HG02571 (cell line): ENCODE results near the gene DSCAML1.
"Not testable (repeated sequence)": the region's sequence is repeated elsewhere in the genome, so short reads cannot be mapped to it uniquely, and the experiment has no call there.

Experiments used
- ATAC-seq: cut with Tn5 transposase; IDR thresholded peaks from one replicate; pipeline ENCODE4 v1.9.1; 2021; ENCODE audit warnings: mild to moderate bottlenecking, moderate library complexity; ENCODE audit not compliant: unreplicated experiment

The DSCAML1 gene

GRCh38 chr11:117459123-117459978 is 337.7 kb downstream of the DSCAML1 start:
- ATAC-seq: no peak

- ATAC-seq: no peak
Observed at GRCh38 chr11:117458275-117459122, 338.5 kb downstream of the DSCAML1 start.

DNA sequence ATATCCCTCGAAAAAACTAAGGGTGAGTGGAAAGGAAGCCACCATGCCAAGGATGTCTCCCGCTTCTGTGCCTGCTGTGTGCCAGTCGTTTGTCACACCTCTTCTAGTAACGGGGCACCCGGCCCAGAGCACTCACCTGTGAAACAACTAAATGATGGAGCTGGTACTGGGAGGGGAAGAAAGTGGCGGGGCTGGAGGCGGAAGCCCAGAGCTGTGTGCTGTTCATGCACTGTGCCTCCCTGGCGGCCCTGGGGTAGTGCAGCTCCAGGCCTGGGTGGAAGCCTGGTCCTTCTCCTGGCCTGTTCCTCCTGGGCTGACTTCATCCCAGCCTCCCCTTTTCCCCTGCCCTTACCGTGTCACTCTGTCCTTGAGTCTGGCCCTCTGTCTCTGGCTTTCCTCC is 339.2 kb downstream of the DSCAML1 start:
- no peak for ATAC-seq

DNA sequence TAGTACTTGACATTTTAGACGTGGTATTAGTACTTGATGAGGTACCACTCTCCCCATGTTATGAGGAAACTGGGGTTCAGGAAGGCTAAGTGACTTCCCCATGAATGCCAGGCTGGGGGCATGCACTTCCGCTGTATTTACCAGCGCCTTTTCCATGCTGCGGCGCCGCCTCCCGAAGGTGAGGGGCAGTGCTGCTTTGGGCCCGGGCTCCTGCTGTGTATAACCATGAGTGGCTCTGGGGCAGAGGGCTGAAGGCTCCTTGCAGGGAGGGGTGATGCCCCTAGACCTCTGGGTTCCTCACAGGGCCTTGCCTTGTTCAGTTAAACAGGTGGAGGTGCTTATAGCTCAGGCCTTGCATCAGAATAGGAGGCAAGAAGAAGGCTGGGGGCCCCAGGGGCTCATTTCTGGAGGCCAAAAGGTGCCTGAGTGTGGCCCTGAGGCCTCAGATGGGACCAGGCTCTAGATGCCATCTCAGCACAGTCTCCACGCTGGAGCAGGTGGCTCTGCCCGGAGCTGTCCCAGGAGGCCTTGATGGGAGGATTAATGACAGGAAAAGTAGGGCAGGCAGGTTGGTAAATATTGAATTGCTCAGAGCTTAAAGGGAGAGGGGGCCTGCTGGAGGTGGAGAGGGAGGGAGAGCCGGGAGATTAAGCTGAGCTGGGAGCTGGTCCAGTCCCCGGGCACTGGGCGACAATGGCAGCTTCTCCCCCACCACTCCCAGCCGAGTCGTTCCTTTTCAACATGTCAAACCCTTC is 339.8 kb downstream of the DSCAML1 start:
- no peak for ATAC-seq

- ATAC-seq: not testable (repeated sequence)
Observed at GRCh38 chr11:117456721-117457029, 340.3 kb downstream of the DSCAML1 start.

DNA sequence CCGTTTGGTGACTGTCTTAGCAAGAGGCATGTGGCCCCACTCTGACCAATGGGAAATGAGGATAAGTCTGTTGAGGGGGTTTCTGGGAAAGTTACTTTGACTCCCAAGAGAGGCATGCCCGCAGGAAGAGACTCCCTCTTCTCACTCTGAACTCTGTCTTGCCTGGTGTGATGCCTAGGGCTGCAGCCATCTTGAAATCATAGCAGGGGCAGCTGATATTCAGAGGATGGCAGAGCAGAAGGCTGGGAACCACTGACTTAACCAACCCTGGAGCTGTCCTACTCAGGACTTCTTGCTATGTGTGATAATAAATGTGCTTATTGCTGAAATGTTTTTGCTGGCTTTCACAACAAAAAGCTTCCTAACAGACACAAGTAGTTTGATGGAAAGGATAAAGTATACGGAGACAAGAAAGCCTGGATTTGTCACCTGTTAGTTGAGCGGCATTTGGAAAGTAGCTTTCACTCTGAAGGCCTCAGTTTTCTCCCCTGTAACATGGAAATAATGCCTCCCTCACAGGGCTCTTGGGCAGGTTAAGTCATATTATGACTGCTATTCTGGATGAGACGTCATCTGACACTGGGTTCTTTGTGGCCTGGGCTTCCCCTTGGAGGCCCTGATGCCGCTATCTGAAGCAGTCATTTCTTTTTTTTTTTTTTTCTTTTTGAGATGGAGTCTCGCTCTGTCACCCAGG is 340.8 kb downstream of the DSCAML1 start:
- ATAC-seq: no peak

- no peak for ATAC-seq
Observed at GRCh38 chr11:117454564-117454917, 342.5 kb downstream of the DSCAML1 start.

- no peak for ATAC-seq
Observed at GRCh38 chr11:117453886-117454563, 343.0 kb downstream of the DSCAML1 start.

- no peak for ATAC-seq
Observed at GRCh38 chr11:117449111-117449693, 347.8 kb downstream of the DSCAML1 start.

DNA sequence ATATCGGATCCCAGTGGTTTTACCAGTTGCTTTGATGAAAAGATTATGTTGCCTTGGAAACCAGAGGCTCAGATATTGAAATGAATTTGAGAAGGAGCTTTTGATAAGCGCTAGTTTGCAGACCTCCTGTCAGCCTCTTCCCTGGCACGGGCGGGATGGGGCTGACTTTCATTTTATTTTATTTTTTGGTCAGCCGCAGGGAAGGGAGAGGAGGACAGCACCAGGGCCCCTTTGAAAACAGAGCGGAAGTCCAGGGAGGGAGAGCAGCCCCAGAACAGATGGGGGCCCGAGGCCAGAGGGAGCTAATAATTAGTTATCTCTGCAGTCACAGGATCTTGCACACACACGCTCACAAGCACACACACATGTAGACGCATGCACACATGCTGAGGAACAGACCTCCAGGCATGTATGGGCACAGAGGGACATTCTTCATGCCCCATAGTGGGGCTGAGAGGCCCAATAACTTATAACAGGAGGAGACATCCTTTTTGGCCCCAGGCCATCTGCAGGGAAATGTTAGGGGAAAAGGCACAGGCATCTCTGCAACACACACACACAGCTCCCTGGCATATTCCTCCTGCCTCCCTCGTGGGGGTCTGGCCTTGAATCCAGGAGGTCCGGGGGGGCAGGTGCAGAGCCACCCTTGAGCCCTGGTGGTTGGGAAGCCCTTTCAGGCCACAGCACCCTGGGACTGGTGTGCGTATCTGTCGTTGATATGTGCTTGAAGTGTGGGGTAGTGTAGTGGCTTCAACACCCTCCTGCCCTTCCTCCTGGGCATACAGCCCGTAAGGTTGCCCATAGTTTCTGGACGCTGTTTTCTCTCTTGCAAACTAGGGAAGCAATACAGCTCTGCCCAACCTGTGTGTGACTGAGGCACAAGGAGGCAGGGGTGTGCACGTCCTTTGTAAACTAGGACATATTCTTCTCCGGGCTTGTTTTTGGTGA is 352.0 kb downstream of the DSCAML1 start:
- no peak for ATAC-seq

DNA sequence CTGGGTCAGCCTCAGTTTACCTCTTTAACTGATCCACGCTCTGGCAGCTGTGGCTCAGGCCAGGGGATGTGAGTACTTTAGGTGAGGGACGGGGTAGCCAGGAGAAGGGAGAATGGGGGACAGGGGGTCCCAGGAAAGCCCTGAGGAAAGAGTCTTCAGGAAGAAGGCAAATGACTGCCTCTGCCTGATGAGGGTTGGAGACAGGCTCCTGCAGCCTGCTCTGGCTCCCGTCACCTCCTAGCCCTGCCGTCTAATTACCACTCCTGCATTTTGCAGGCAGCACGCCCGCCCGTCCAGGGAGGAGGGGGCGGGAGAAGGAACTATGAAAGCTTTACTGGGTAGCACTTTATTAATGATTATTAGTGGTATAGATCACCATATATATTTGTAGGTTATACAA is 352.8 kb downstream of the DSCAML1 start:
- ATAC-seq: no peak

GRCh38 chr11:117443266-117444186 is 353.5 kb downstream of the DSCAML1 start:
- no peak for ATAC-seq

DNA sequence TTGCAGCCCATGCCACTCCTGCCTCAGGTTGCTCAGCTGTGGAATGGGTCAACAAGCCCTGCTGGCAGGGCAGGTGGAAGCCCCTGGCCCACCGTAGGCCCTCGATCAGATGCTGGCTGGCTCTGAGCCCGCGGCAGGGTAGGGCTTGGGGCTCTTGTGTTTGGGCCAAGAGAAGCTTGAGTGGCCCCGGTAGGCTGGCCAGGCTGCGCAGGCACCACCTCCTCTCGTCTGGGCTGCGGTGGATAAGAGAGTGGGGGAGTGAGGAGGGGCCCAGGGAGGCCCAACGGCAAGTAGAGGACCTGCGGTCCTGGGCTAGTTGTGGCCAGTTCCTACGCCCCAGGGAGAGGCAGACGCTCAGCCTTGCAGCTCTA is 354.2 kb downstream of the DSCAML1 start:
- ATAC-seq: no peak

- no peak for ATAC-seq
Observed at GRCh38 chr11:117442049-117442868, 354.8 kb downstream of the DSCAML1 start.

- ATAC-seq: no peak
Observed at GRCh38 chr11:117441146-117441975, 355.7 kb downstream of the DSCAML1 start.

GRCh38 chr11:117440258-117440657 is 356.8 kb downstream of the DSCAML1 start:
- no peak for ATAC-seq
